ENCODE data around the gene NDUFAF3. TPM values are rescaled to one million over a fixed set of nuclear protein-coding genes. Genes with fewer than 3 reads are reported as not detected.
A peak's percentile ranks its signal among the peaks of the same experiment; 100 is the strongest.

NDUFAF3 gene
- total and polyA plus RNA-seq, 10 of the 15 experiments (the other 5 are each of a cell fraction or from before 2014, with no cell fraction given), result 25.4 to 228 (median 63.9) TPM

GRCh38 chr3:49015765-49016164, 6.2 kb upstream of the NDUFAF3 start:
- Histone ChIP-seq H3K4me3 (no peak overlapping the region), H3K27ac (ENCODE audit: control insufficient read depth, insufficient read depth) (no peak overlapping the region), H3K79me2 (ENCODE audit: control insufficient read depth, insufficient read depth, low read length) (peaks cover 21% of the 10 kb centered on the region), H3K4me1 (ENCODE audit: control insufficient read depth, insufficient read depth, low read length) (peaks cover 5% of the 10 kb centered on the region; the same call in 1 of the 2 replicates), H2AFZ (ENCODE audit: control insufficient read depth, low read depth, low read length) (no peak overlapping the region), H3K36me3 (ENCODE audit: control insufficient read depth in 2 of 2, insufficient read depth in 2 of 2, low read length in 1 of 2) (peaks cover 24 to 30% of the 10 kb centered on the region in 2 experiments), H3K4me2 (ENCODE audit: control insufficient read depth, insufficient read depth) (no peak overlapping the region), H3K9ac (ENCODE audit: control insufficient read depth, insufficient read depth, low read length) (no peak overlapping the region), H3K27me3 (replicated peaks in 1 of 2; ENCODE audit: control insufficient read depth in 2 of 2, insufficient read depth in 2 of 2, low read length in 1 of 2) (no peaks in the 10 kb centered on the region), H3K9me3 (replicated peaks; ENCODE audit: control insufficient read depth, insufficient read depth, low read length) (no peaks in the 10 kb centered on the region), H4K20me1 (ENCODE audit: control insufficient read depth, insufficient read depth) (0 out of 2 replicates have a peak, but pooled peaks cover 3% of the 10 kb centered on the region)
- BruUV-seq (replicated peaks), result TSS peak; percentile 56
- FAIRE-seq (no peak), DNase-seq (ENCODE audit: low read depth, low spot score) (no peak), ATAC-seq (no peak)
- CTCF ChIA-PET, result interaction anchor here (3.3 kb wide), 1 partner anchor 26 kb away, joined by 21 read pairs; the partner anchor contains the start of gene P4HTM
- WGBS (ENCODE audit: insufficient coverage, insufficient replicate concordance, low lambda C conversion rate, missing lambda C conversion rate), result 97% methylated on average over 6 of the region's 6 CpGs
- TF ChIP-seq ZNF622 (IDR thresholded peaks at IDR 0.05) (no peak), POLR2AphosphoS2 (IDR thresholded peaks at IDR 0.05; ENCODE audit: low read depth, low read length) (peak; percentile 4; the same call in 1 of the 2 replicates), ESRRA (IDR thresholded peaks at IDR 0.05; ENCODE audit: low read length) (no peak), CBFB (IDR thresholded peaks at IDR 0.05; ENCODE audit: low read depth) (no peak), SMAD1 (IDR thresholded peaks at IDR 0.05; ENCODE audit: low read depth, partially characterized antibody) (no peak), NKRF (conservative IDR thresholded peaks at IDR 0.05) (no peak), SUPT20H (IDR thresholded peaks at IDR 0.05; ENCODE audit: borderline replicate concordance, control insufficient read depth, low read depth, low read length) (no peak), BCLAF1 (IDR thresholded peaks at IDR 0.05) (no peak)
- intact Hi-C loops (cut with micrococcal nuclease; ENCODE audit: unreplicated experiment), result loop anchor here (2.0 kb wide), 1 partner anchor 27 kb away; no protein-coding TSS in a partner anchor
- SMC1A ChIA-PET (ENCODE audit: uncharacterized antibody, unreplicated experiment), result interaction anchor here (1.3 kb wide), 1 partner anchor 28 kb away, joined by 3 read pairs; no protein-coding TSS in a partner anchor
- in situ Hi-C loops (cut with MboI), result no loop called here
- RAD21 ChIA-PET (ENCODE audit: unreplicated experiment), result no interaction called here
- POLR2A ChIA-PET, result no interaction called here

All from GM12878 (cell line).